Ascending aorta (tissue), 2 donors: ENCODE measurements around the gene COL4A5. TPM values are rescaled to one million over a fixed set of nuclear protein-coding genes. Genes with fewer than 3 reads are reported as not detected.
"Not testable (repeated sequence)": the region's sequence is repeated elsewhere in the genome, so short reads cannot be mapped to it uniquely, and the experiment has no call there.

Experiments
- DNase-seq, 2 donors: peaks; one replicate each; pipeline ENCODE4 v3.0.0-alpha.2; 2019; ENCODE audit warnings: low spot score in 2 of 2
- H3K27ac ChIP-seq, 2 donors: fragments of 200-600 bp; sonication (generic); one replicate each; pipeline ENCODE4 v1.5.1; 2016 to 2017; ENCODE audit warnings: mild to moderate bottlenecking in 1 of 2
- H3K27me3 ChIP-seq: fragments of 200-600 bp; sonication (generic); one replicate; pipeline ENCODE4 v1.5.1; 2017
- H3K36me3 ChIP-seq, 2 donors: fragments of 200-600 bp; sonication (generic); one replicate each; pipeline ENCODE4 v1.5.1; 2016
- H3K4me1 ChIP-seq, 2 donors: fragments of 200-600 bp; sonication (generic); one replicate each; pipeline ENCODE4 v1.5.1; 2016 to 2017; ENCODE audit warnings: mild to moderate bottlenecking in 1 of 2
- H3K4me3 ChIP-seq, 2 donors: fragments of 200-600 bp; sonication (generic); one replicate each; pipeline ENCODE4 v1.5.1; 2016 to 2017; ENCODE audit warnings: mild to moderate bottlenecking in 1 of 2
- H3K9me3 ChIP-seq, 2 donors: fragments of 200-600 bp; sonication (generic); one replicate each; pipeline ENCODE4 v1.5.1; 2016
- CTCF ChIP-seq, 3 experiments: fragments of 200-600 bp in 2 of 3; fragments of 450-650 bp in 1 of 3; sonication (generic) in 2 of 3; IDR thresholded peaks; one replicate each; pipeline ENCODE4 v1.5.1; 2016 to 2019; ENCODE audit warnings: antibody characterized with exemption in 3 of 3, mild to moderate bottlenecking in 1 of 3, moderate library complexity in 1 of 3
- intact Hi-C: fragments of 100-400 bp; cut with DNase I; formaldehyde crosslinking; loops from one replicate; pipeline ENCODE4 v1.15.1; 2023
- total RNA-seq: library from RNA; depleted of rRNA; stranded (reverse); fragments of >200 nt; gene quantifications from one replicate; pipeline ENCODE4 v1.1.0, GENCODE V29; 2016

The COL4A5 gene
- total RNA-seq: 12.0 TPM

GRCh38 chrX:108439426-108439942, at the start of gene COL4A5:
Gene COL4A5, plus strand, starts transcription at chrX:108439838. Its CDS starts 288 bp downstream, at chrX:108440126.
- H3K4me1 ChIP-seq: no peaks in the 10 kb centered on the region
- H3K36me3 ChIP-seq: no peaks in the 10 kb centered on the region
- peak within 1 kb of the TSS; percentile 17 to 48 for H3K27ac ChIP-seq
- H3K27me3 ChIP-seq: no peaks in the 10 kb centered on the region
- peak in 1 of 2 donors; percentile 63 for DNase-seq
- peak within 1 kb of the TSS; percentile 32 to 67 for H3K4me3 ChIP-seq
- H3K9me3 ChIP-seq: peaks cover 0 to 4% of the 10 kb centered on the region in 2 donors
- no peak for TF ChIP-seq CTCF (IDR thresholded peaks at IDR 0.05)
- intact Hi-C loops: loop anchor here (5.0 kb wide), 1 partner anchor 347 kb away; the partner anchor contains the start of genes ATG4A and PSMD10

- intact Hi-C loops, H3K4me3 ChIP-seq, H3K36me3 ChIP-seq: not testable (repeated sequence)
Measured at GRCh38 chrX:108390976-108391717, 48.5 kb upstream of the COL4A5 start.

GRCh38 chrX:108396188-108396891, 43.3 kb upstream of the COL4A5 start:
- intact Hi-C loops: no loop called here
- no peaks in the 10 kb centered on the region for H3K9me3 ChIP-seq
- no peaks in the 10 kb centered on the region for H3K36me3 ChIP-seq
- H3K27ac ChIP-seq: no peak overlapping the region
- no peak for DNase-seq
- H3K4me1 ChIP-seq: no peaks in the 10 kb centered on the region
- no peaks in the 10 kb centered on the region for H3K27me3 ChIP-seq
- TF ChIP-seq CTCF (IDR thresholded peaks at IDR 0.05): no peak
- H3K4me3 ChIP-seq: no peak overlapping the region

More at GRCh38 chrX:108390976-108391717, 48.5 kb upstream of the COL4A5 start:
- not testable (repeated sequence) for H3K27me3 ChIP-seq, H3K4me1 ChIP-seq, H3K27ac ChIP-seq, DNase-seq
- H3K9me3 ChIP-seq: peaks cover 0 to 14% of the 10 kb centered on the region in 2 donors

- Histone ChIP-seq H3K4me3 (no peak overlapping the region), H3K36me3 (no peaks in the 10 kb centered on the region), H3K4me1 (no peaks in the 10 kb centered on the region), H3K9me3 (no peaks in the 10 kb centered on the region), H3K27ac (no peak overlapping the region), H3K27me3 (no peaks in the 10 kb centered on the region)
- intact Hi-C loops: no loop called here
- DNase-seq: no peak
- no peak for TF ChIP-seq CTCF (IDR thresholded peaks at IDR 0.05)
Measured at GRCh38 chrX:108396986-108397385, 42.7 kb upstream of the COL4A5 start.

GRCh38 chrX:108397627-108398391, 41.8 kb upstream of the COL4A5 start:
- no peaks in the 10 kb centered on the region for H3K9me3 ChIP-seq
- no peak overlapping the region for H3K4me3 ChIP-seq
- TF ChIP-seq CTCF (IDR thresholded peaks at IDR 0.05): no peak
- no peaks in the 10 kb centered on the region for H3K36me3 ChIP-seq
- intact Hi-C loops: no loop called here
- H3K27ac ChIP-seq: no peak overlapping the region
- H3K4me1 ChIP-seq: no peaks in the 10 kb centered on the region
- no peaks in the 10 kb centered on the region for H3K27me3 ChIP-seq
- DNase-seq: no peak
